Measurements from ENCODE around the gene ZFAND2A. TPM values are rescaled to one million over a fixed set of nuclear protein-coding genes. Genes with fewer than 3 reads are reported as not detected.
A peak's percentile ranks its signal among the peaks of the same experiment; 100 is the strongest.

The ZFAND2A gene
- total RNA-seq, 1 donor, result 13.0 TPM

GRCh38 chr7:1169409-1170368, 9.7 kb upstream of the ZFAND2A start:
- peak; percentile 95 for DNase-seq (ENCODE audit: insufficient read length, low spot score, missing footprints)
- H3K4me2 ChIP-seq (ENCODE audit: insufficient read depth, low read length), result peak overlapping the region; percentile 74

GRCh38 chr7:1168422-1168821, 8.4 kb upstream of the ZFAND2A start:
- H3K36me3 ChIP-seq (ENCODE audit: insufficient read depth, low read length), result peaks cover 5% of the 10 kb centered on the region
- no peak overlapping the region for H3K27ac ChIP-seq (ENCODE audit: low read depth, low read length)
- H4K20me1 ChIP-seq (ENCODE audit: insufficient read depth, low read length), result no peaks in the 10 kb centered on the region
- peak; percentile 90 for DNase-seq (ENCODE audit: insufficient read length, low spot score, missing footprints)
- H3K9me3 ChIP-seq (ENCODE audit: low read depth, low read length), result no peaks in the 10 kb centered on the region
- H3K4me3 ChIP-seq (ENCODE audit: insufficient read depth, low read length), result no peak overlapping the region
- no peak overlapping the region for H3K4me2 ChIP-seq (ENCODE audit: insufficient read depth, low read length)
- no peaks in the 10 kb centered on the region for H3K79me2 ChIP-seq (ENCODE audit: insufficient read depth, low read length)
- TF ChIP-seq CTCF (IDR thresholded peaks at IDR 0.05; ENCODE audit: extremely low read depth, low read depth, low read length), result no peak
- no peaks in the 10 kb centered on the region for H3K4me1 ChIP-seq (ENCODE audit: insufficient read depth, low read length)
- H2AFZ ChIP-seq (ENCODE audit: low read length), result no peak overlapping the region
- no peaks in the 10 kb centered on the region for H3K27me3 ChIP-seq (ENCODE audit: insufficient read depth, low read length)

More at GRCh38 chr7:1169409-1170368, 9.7 kb upstream of the ZFAND2A start:
- no peak overlapping the region for H3K27ac ChIP-seq (ENCODE audit: low read depth, low read length)
- peaks cover 4% of the 10 kb centered on the region for H3K36me3 ChIP-seq (ENCODE audit: insufficient read depth, low read length)
- H3K9me3 ChIP-seq (ENCODE audit: low read depth, low read length), result no peaks in the 10 kb centered on the region
- peak overlapping the region; percentile 71 for H3K4me3 ChIP-seq (ENCODE audit: insufficient read depth, low read length)
- no peaks in the 10 kb centered on the region for H3K27me3 ChIP-seq (ENCODE audit: insufficient read depth, low read length)
- no peaks in the 10 kb centered on the region for H4K20me1 ChIP-seq (ENCODE audit: insufficient read depth, low read length)
- peak overlapping the region; percentile 80 for H2AFZ ChIP-seq (ENCODE audit: low read length)
- no peaks in the 10 kb centered on the region for H3K79me2 ChIP-seq (ENCODE audit: insufficient read depth, low read length)
- peak; percentile 73 for TF ChIP-seq CTCF (IDR thresholded peaks at IDR 0.05; ENCODE audit: extremely low read depth, low read depth, low read length)
- no peaks in the 10 kb centered on the region for H3K4me1 ChIP-seq (ENCODE audit: insufficient read depth, low read length)

- H2AFZ ChIP-seq (ENCODE audit: low read length), result no peak overlapping the region
- no peak overlapping the region for H3K27ac ChIP-seq (ENCODE audit: low read depth, low read length)
- no peak for DNase-seq (ENCODE audit: insufficient read length, low spot score, missing footprints)
- no peaks in the 10 kb centered on the region for H4K20me1 ChIP-seq (ENCODE audit: insufficient read depth, low read length)
- H3K27me3 ChIP-seq (ENCODE audit: insufficient read depth, low read length), result no peaks in the 10 kb centered on the region
- H3K36me3 ChIP-seq (ENCODE audit: insufficient read depth, low read length), result peaks cover 10% of the 10 kb centered on the region
- H3K4me2 ChIP-seq (ENCODE audit: insufficient read depth, low read length), result no peak overlapping the region
- TF ChIP-seq CTCF (IDR thresholded peaks at IDR 0.05; ENCODE audit: extremely low read depth, low read depth, low read length), result no peak
- no peaks in the 10 kb centered on the region for H3K9me3 ChIP-seq (ENCODE audit: low read depth, low read length)
- H3K4me1 ChIP-seq (ENCODE audit: insufficient read depth, low read length), result peaks cover 9% of the 10 kb centered on the region
- H3K79me2 ChIP-seq (ENCODE audit: insufficient read depth, low read length), result peaks cover 13% of the 10 kb centered on the region
- H3K4me3 ChIP-seq (ENCODE audit: insufficient read depth, low read length), result no peak overlapping the region
Measured at GRCh38 chr7:1164436-1164835, 4.4 kb upstream of the ZFAND2A start.

GRCh38 chr7:1163121-1163520, 3.1 kb upstream of the ZFAND2A start:
- DNase-seq (ENCODE audit: insufficient read length, low spot score, missing footprints), result no peak
- H3K27me3 ChIP-seq (ENCODE audit: insufficient read depth, low read length), result no peaks in the 10 kb centered on the region
- TF ChIP-seq CTCF (IDR thresholded peaks at IDR 0.05; ENCODE audit: extremely low read depth, low read depth, low read length), result no peak
- H3K4me1 ChIP-seq (ENCODE audit: insufficient read depth, low read length), result peaks cover 19% of the 10 kb centered on the region
- peaks cover 25% of the 10 kb centered on the region for H3K79me2 ChIP-seq (ENCODE audit: insufficient read depth, low read length)
- no peak overlapping the region for H3K27ac ChIP-seq (ENCODE audit: low read depth, low read length)
- no peak overlapping the region for H3K4me3 ChIP-seq (ENCODE audit: insufficient read depth, low read length)
- no peak overlapping the region for H3K4me2 ChIP-seq (ENCODE audit: insufficient read depth, low read length)
- no peak overlapping the region for H2AFZ ChIP-seq (ENCODE audit: low read length)
- peaks cover 5% of the 10 kb centered on the region for H4K20me1 ChIP-seq (ENCODE audit: insufficient read depth, low read length)
- no peaks in the 10 kb centered on the region for H3K9me3 ChIP-seq (ENCODE audit: low read depth, low read length)
- peaks cover 10% of the 10 kb centered on the region for H3K36me3 ChIP-seq (ENCODE audit: insufficient read depth, low read length)
